GM23338 (cell line): ENCODE measurements around the gene KCNC4. TPM values are rescaled to one million over a fixed set of nuclear protein-coding genes. Genes with fewer than 3 reads are reported as not detected.

Source experiments
- ATAC-seq: fragments of 200-7000 bp; cut with Tn5 transposase; 3 replicates; pipeline ENCODE4 v1.9.1; 2020
- DNase-seq: peaks from one replicate; pipeline ENCODE4 v3.0.0-alpha.2; 2015; ENCODE audit warnings: low spot score
- H2AFZ ChIP-seq: fragments of 200-600 bp; sonication (generic); 2 replicates; pipeline ENCODE4 v1.8.0; 2016; ENCODE audit warnings: antibody characterized with exemption, mild to moderate bottlenecking, moderate library complexity
- H3F3A ChIP-seq: fragments of 200-600 bp; sonication (generic); replicated peaks from 2 replicates; pipeline ENCODE4 v1.8.0; 2017; ENCODE audit warnings: antibody characterized with exemption, mixed run types, low read depth
- H3K27ac ChIP-seq: fragments of 200-600 bp; sonication (generic); 2 replicates; pipeline ENCODE4 v1.6.1; 2016; ENCODE audit warnings: low read depth
- H3K27me3 ChIP-seq: fragments of 200-600 bp; sonication (generic); 2 replicates; pipeline ENCODE4 v1.8.0; 2016; ENCODE audit warnings: mild to moderate bottlenecking, mixed run types, moderate library complexity; ENCODE audit not compliant: insufficient read depth
- H3K36me3 ChIP-seq: fragments of 200-600 bp; sonication (generic); 2 replicates; pipeline ENCODE4 v1.8.0; 2016; ENCODE audit warnings: mild to moderate bottlenecking; ENCODE audit not compliant: insufficient read depth
- H3K4me1 ChIP-seq: fragments of 200-600 bp; sonication (generic); 2 replicates; pipeline ENCODE4 v1.8.0; 2016; ENCODE audit warnings: mild to moderate bottlenecking, moderate library complexity; ENCODE audit not compliant: insufficient read depth
- H3K4me2 ChIP-seq: fragments of 200-600 bp; sonication (generic); 2 replicates; pipeline ENCODE4 v1.7.1; 2017; ENCODE audit warnings: mixed run types
- H3K4me3 ChIP-seq: fragments of 200-600 bp; sonication (generic); 2 replicates; pipeline ENCODE4 v1.6.1; 2016; ENCODE audit warnings: mixed run types
- H3K79me2 ChIP-seq: fragments of 200-600 bp; sonication (generic); replicated peaks from 2 replicates; pipeline ENCODE4 v1.8.0; 2017; ENCODE audit warnings: mild to moderate bottlenecking; ENCODE audit not compliant: insufficient read depth
- H3K9me2 ChIP-seq: fragments of 200-600 bp; sonication (generic); 2 replicates; pipeline ENCODE4 v1.8.0; 2017; ENCODE audit not compliant: insufficient read depth
- H4K20me1 ChIP-seq: fragments of 200-600 bp; sonication (generic); replicated peaks from 2 replicates; pipeline ENCODE4 v1.8.0; 2017; ENCODE audit warnings: mild to moderate bottlenecking; ENCODE audit not compliant: insufficient read depth
- H3K27ac Mint-ChIP-seq: 2 replicates; pipeline ENCODE4 v1.8.0; 2020; ENCODE audit warnings: inconsistent platforms, mild to moderate bottlenecking, moderate library complexity, mixed read lengths
- H3K27me3 Mint-ChIP-seq: 3 replicates; pipeline ENCODE4 v1.8.0; 2022; ENCODE audit warnings: low read depth, mild to moderate bottlenecking, moderate library complexity, mixed read lengths, inconsistent platforms; ENCODE audit not compliant: insufficient read depth, poor library complexity
- H3K36me3 Mint-ChIP-seq: 3 replicates; pipeline ENCODE4 v1.8.0; 2021; ENCODE audit warnings: low read depth, mild to moderate bottlenecking, inconsistent platforms, moderate library complexity, mixed read lengths
- H3K4me1 Mint-ChIP-seq: 3 replicates; pipeline ENCODE4 v1.8.0; 2020; ENCODE audit warnings: mild to moderate bottlenecking, inconsistent platforms, mixed read lengths
- H3K4me3 Mint-ChIP-seq: 3 replicates; pipeline ENCODE4 v1.8.0; 2021; ENCODE audit warnings: moderate library complexity, mild to moderate bottlenecking, inconsistent platforms, mixed read lengths
- H3K9me3 Mint-ChIP-seq: 3 replicates; pipeline ENCODE4 v1.8.0; 2020; ENCODE audit warnings: moderate library complexity, mild to moderate bottlenecking, inconsistent platforms, mixed read lengths
- CREB1 ChIP-seq: fragments of 250-450 bp; sonication (Bioruptor Pico); IDR thresholded peaks from 2 replicates; pipeline ENCODE4 v1.5.0; 2020; ENCODE audit warnings: low read depth, mild to moderate bottlenecking, moderate library complexity
- CTCF ChIP-seq, 2 experiments: fragments of 200-600 bp in 1 of 2; sonication (generic) in 1 of 2; conservative IDR thresholded peaks; 2 replicates each; pipeline versions ENCODE4 v1.5.1 to v1.6.1; 2016 to 2017; ENCODE audit warnings: antibody characterized with exemption in 2 of 2, low read depth in 2 of 2, mild to moderate bottlenecking in 2 of 2, moderate library complexity in 1 of 2
- ETS1 ChIP-seq: IDR thresholded peaks from 2 replicates; pipeline ENCODE4 v1.6.1; 2016; ENCODE audit warnings: antibody characterized with exemption
- EZH2 ChIP-seq: fragments of 200-600 bp; sonication (generic); IDR thresholded peaks from one replicate; pipeline ENCODE4 v1.8.0; 2017; ENCODE audit warnings: antibody characterized with exemption, mild to moderate bottlenecking, low read depth; ENCODE audit not compliant: unreplicated experiment
- EZH2phosphoT487 ChIP-seq: fragments of 200-600 bp; sonication (generic); IDR thresholded peaks from one replicate; pipeline ENCODE4 v1.8.1; 2018; ENCODE audit warnings: antibody characterized with exemption; ENCODE audit not compliant: unreplicated experiment
- JUNB ChIP-seq: IDR thresholded peaks from one replicate; pipeline ENCODE4 v1.6.1; 2016; ENCODE audit warnings: antibody characterized with exemption; ENCODE audit not compliant: unreplicated experiment
- NANOG ChIP-seq: IDR thresholded peaks from 2 replicates; pipeline ENCODE4 v1.6.1; 2016; ENCODE audit warnings: antibody characterized with exemption, borderline replicate concordance
- POLR2AphosphoS5 ChIP-seq: IDR thresholded peaks from 2 replicates; pipeline ENCODE4 v1.6.1; 2016; ENCODE audit warnings: antibody characterized with exemption, low read depth
- STAT1 ChIP-seq: IDR thresholded peaks from one replicate; pipeline ENCODE4 v1.6.1; 2016; ENCODE audit warnings: antibody characterized with exemption; ENCODE audit not compliant: unreplicated experiment
- ZNF114 ChIP-seq: fragments of 250-450 bp; sonication (Bioruptor Pico); IDR thresholded peaks from 2 replicates; pipeline ENCODE4 v1.5.0; 2020; ENCODE audit warnings: mild to moderate bottlenecking, moderate library complexity
- polyA plus RNA-seq: library from polyadenylated mRNA; unstranded; fragments of >200 nt; fragmentation: Nextera tagmentation; extraction: Ambion mirVana; gene quantifications from 2 replicates; pipeline ENCODE4 v1.2.1, GENCODE V29; 2016
- total RNA-seq: library from RNA; depleted of rRNA; stranded (reverse); fragments of >200 nt; shearing (Covaris generic); gene quantifications from 2 replicates; pipeline ENCODE4 v1.2.3, GENCODE V29; 2014
- TF ChIP-seq, protein P1 (sequence below): fragments of 250-450 bp; sonication (Bioruptor Pico); IDR thresholded peaks from 2 replicates; pipeline ENCODE4 v1.5.0; 2020; ENCODE audit warnings: mild to moderate bottlenecking, moderate library complexity

Gene KCNC4
- total and polyA plus RNA-seq, 2 experiments from 2014 or later, result 3.5 to 10.7 TPM

DNA sequence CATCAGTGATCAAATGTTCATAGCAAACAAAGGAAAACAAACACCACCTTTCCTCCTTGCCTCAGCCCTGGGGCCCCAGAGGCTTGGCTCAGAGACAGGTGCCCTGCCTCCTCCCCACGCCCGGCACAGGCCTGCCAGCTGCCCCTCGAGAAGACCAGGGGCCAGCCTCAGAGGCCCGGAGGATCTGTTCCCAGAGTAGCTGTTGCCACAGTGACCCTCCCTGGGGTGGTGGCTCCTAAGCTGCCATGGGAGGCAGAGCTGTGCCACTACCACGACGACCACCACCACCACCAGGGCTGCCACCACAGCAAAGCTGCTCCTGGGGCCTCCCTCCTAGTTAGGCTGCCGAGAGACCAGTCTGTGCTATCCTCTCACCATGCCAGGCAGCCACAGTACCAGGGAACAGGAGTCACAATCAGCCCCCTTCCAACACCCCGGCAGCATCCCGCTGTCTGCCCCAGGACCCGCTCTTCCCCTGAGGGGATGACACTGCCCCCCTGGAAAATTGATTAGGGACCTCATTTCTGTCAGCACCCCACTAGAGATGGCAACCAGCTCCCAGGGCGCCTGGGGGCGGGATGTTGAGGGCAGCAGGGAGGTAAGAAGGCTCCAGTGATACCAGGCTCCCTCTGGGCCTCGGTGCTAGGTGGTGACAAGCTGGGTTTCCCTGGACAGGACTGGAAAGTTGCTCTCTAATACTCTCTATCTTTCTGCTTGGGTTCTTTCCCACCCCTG, 30.5 kb downstream of the KCNC4 start:
- Histone ChIP-seq H2AFZ (no peak overlapping the region), H3K27me3 (0 out of 2 replicates have a peak, but pooled peaks cover 9% of the 10 kb centered on the region), H3K36me3 (no peaks in the 10 kb centered on the region), H4K20me1 (no peaks in the 10 kb centered on the region; the same call in 1 of the 2 replicates), H3K27ac (no peak overlapping the region), H3K4me2 (no peak overlapping the region), H3K79me2 (no peaks in the 10 kb centered on the region), H3K4me1 (peaks cover 34% of the 10 kb centered on the region), H3F3A (no peaks in the 10 kb centered on the region), H3K4me3 (no peak overlapping the region), H3K9me2 (0 out of 2 replicates have a peak, but pooled peaks cover 11% of the 10 kb centered on the region)
- H3K36me3 Mint-ChIP-seq, result no peaks in the 10 kb centered on the region; the same call in 2 of the 3 replicates
- peaks cover 18% of the 10 kb centered on the region for H3K27me3 Mint-ChIP-seq
- H3K9me3 Mint-ChIP-seq, result no peaks in the 10 kb centered on the region; the same call in 2 of the 3 replicates
- no peak overlapping the region for H3K4me3 Mint-ChIP-seq
- DNase-seq (no peak), ATAC-seq (no peak)
- H3K27ac Mint-ChIP-seq, result no peak overlapping the region
- H3K4me1 Mint-ChIP-seq, result peaks cover 48% of the 10 kb centered on the region
- TF ChIP-seq CTCF (conservative IDR thresholded peaks at IDR 0.05; ENCODE audit: low read depth in 2 of 2) (no peak), ETS1 (no peak), EZH2phosphoT487 (no peak), JUNB (no peak)

DNA sequence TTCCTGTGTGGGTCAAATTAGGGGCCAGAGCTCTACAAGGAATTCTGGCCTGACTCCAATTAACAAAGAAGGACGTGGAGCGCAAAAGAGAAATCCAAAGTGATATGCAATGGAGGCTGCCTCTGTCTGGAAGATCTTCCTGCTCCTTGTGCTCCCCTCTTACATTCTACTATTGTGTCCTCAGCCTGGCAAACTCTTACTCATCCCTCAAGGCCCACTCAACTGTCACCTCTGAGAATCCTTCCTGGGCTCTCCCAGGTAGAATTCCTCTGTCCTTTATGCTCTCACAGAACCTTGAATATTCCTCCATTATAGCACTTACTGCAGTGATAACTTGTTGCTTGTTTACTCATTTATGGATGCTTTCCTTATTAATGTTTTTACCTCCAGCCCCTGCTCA, 31.4 kb downstream of the KCNC4 start:
- no peak for TF ChIP-seq CREB1
- no peak for TF ChIP-seq JUNB
- TF ChIP-seq STAT1, result no peak
- TF ChIP-seq, protein P1, sequence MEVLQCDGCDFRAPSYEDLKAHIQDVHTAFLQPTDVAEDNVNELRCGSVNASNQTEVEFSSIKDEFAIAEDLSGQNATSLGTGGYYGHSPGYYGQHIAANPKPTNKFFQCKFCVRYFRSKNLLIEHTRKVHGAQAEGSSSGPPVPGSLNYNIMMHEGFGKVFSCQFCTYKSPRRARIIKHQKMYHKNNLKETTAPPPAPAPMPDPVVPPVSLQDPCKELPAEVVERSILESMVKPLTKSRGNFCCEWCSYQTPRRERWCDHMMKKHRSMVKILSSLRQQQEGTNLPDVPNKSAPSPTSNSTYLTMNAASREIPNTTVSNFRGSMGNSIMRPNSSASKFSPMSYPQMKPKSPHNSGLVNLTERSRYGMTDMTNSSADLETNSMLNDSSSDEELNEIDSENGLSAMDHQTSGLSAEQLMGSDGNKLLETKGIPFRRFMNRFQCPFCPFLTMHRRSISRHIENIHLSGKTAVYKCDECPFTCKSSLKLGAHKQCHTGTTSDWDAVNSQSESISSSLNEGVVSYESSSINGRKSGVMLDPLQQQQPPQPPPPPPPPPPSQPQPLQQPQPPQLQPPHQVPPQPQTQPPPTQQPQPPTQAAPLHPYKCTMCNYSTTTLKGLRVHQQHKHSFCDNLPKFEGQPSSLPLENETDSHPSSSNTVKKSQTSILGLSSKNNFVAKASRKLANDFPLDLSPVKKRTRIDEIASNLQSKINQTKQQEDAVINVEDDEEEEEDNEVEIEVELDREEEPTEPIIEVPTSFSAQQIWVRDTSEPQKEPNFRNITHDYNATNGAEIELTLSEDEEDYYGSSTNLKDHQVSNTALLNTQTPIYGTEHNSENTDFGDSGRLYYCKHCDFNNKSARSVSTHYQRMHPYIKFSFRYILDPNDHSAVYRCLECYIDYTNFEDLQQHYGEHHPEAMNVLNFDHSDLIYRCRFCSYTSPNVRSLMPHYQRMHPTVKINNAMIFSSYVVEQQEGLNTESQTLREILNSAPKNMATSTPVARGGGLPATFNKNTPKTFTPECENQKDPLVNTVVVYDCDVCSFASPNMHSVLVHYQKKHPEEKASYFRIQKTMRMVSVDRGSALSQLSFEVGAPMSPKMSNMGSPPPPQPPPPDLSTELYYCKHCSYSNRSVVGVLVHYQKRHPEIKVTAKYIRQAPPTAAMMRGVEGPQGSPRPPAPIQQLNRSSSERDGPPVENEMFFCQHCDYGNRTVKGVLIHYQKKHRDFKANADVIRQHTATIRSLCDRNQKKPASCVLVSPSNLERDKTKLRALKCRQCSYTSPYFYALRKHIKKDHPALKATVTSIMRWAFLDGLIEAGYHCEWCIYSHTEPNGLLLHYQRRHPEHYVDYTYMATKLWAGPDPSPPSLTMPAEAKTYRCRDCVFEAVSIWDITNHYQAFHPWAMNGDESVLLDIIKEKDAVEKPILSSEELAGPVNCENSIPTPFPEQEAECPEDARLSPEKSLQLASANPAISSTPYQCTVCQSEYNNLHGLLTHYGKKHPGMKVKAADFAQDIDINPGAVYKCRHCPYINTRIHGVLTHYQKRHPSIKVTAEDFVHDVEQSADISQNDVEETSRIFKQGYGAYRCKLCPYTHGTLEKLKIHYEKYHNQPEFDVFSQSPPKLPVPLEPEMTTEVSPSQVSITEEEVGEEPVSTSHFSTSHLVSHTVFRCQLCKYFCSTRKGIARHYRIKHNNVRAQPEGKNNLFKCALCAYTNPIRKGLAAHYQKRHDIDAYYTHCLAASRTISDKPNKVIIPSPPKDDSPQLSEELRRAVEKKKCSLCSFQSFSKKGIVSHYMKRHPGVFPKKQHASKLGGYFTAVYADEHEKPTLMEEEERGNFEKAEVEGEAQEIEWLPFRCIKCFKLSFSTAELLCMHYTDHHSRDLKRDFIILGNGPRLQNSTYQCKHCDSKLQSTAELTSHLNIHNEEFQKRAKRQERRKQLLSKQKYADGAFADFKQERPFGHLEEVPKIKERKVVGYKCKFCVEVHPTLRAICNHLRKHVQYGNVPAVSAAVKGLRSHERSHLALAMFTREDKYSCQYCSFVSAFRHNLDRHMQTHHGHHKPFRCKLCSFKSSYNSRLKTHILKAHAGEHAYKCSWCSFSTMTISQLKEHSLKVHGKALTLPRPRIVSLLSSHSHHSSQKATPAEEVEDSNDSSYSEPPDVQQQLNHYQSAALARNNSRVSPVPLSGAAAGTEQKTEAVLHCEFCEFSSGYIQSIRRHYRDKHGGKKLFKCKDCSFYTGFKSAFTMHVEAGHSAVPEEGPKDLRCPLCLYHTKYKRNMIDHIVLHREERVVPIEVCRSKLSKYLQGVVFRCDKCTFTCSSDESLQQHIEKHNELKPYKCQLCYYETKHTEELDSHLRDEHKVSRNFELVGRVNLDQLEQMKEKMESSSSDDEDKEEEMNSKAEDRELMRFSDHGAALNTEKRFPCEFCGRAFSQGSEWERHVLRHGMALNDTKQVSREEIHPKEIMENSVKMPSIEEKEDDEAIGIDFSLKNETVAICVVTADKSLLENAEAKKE (CRISPR knock-in tag), result no peak
- TF ChIP-seq EZH2phosphoT487, result no peak
- TF ChIP-seq EZH2, result no peak
- TF ChIP-seq NANOG, result no peak
- no peak for TF ChIP-seq POLR2AphosphoS5
- TF ChIP-seq ZNF114, result no peak

More for the DNA sequence above, 31.4 kb downstream of the KCNC4 start:
- H3K4me1 ChIP-seq, result peaks cover 34% of the 10 kb centered on the region
- H3K27ac ChIP-seq, result no peak overlapping the region
- ATAC-seq (no peak), DNase-seq (no peak)
- no peaks in the 10 kb centered on the region; the same call in 1 of the 2 replicates for H4K20me1 ChIP-seq
- no peaks in the 10 kb centered on the region for H3K79me2 ChIP-seq
- H3K4me1 Mint-ChIP-seq, result peaks cover 40% of the 10 kb centered on the region
- H3K9me3 Mint-ChIP-seq, result no peaks in the 10 kb centered on the region; the same call in 2 of the 3 replicates
- H3K36me3 ChIP-seq, result no peaks in the 10 kb centered on the region
- H3F3A ChIP-seq, result no peaks in the 10 kb centered on the region
- H3K27me3 ChIP-seq, result 0 out of 2 replicates have a peak, but pooled peaks cover 9% of the 10 kb centered on the region
- H3K4me2 ChIP-seq, result peak overlapping the region; percentile 63
- H3K27me3 Mint-ChIP-seq, result peaks cover 19% of the 10 kb centered on the region
- no peaks in the 10 kb centered on the region; the same call in 2 of the 3 replicates for H3K36me3 Mint-ChIP-seq
- 0 out of 2 replicates have a peak, but pooled peaks cover 15% of the 10 kb centered on the region for H3K9me2 ChIP-seq
- no peak overlapping the region for H3K27ac Mint-ChIP-seq
- no peak overlapping the region for H3K4me3 ChIP-seq
- no peak overlapping the region; the same call in 2 of the 3 replicates for H3K4me3 Mint-ChIP-seq
- H2AFZ ChIP-seq, result no peak overlapping the region
